GM21619 (cell line): ENCODE results near the gene ZYG11B.
A peak's percentile ranks its signal among the peaks of the same experiment; 100 is the strongest.
"Not testable (repeated sequence)": the region's sequence is repeated elsewhere in the genome, so short reads cannot be mapped to it uniquely, and the experiment has no call there.

Experiments
- ATAC-seq: cut with Tn5 transposase; IDR thresholded peaks from one replicate; pipeline ENCODE4 v1.9.1; 2021; ENCODE audit not compliant: unreplicated experiment

The ZYG11B gene

DNA sequence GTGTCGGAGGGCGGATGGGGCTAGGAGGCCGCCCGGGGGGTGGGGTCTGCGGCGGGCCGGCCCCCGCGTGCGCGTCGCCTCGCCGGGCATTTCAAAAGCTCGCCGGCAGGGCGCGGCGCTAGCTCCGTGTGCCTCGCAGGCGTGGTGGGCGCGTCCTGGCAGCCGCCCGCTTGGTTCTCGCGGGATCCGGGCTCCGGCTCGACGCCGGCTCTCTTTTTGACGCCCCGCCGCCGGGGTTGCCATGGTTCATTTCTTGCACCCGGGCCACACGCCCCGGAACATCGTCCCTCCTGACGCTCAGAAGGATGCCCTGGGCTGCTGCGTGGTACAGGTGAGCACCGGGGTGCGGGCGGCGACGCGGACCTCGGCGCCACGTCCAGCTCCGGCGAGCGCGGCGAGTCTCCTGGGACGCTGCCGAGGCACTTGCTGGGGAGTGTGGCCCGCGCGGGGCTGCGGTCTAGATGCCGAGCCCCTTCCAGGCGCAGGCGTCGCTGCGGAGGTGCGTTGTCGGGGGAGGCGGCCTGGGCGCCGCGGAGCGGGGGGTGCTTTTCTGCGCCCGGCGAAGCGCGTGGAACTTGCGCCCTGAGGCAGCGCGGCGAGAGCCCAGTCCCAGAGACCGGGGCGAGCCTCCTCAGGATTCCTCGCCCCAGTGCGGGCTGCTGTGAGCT lies 116.5 kb downstream of the ZYG11B start, which contains the start of gene ZYG11A:
Gene ZYG11A (plus strand): TSS at position 118 of the 668 bp plus-strand sequence. CDS start 124 bp downstream, at position 242.
- ATAC-seq, result peak; percentile 85

DNA sequence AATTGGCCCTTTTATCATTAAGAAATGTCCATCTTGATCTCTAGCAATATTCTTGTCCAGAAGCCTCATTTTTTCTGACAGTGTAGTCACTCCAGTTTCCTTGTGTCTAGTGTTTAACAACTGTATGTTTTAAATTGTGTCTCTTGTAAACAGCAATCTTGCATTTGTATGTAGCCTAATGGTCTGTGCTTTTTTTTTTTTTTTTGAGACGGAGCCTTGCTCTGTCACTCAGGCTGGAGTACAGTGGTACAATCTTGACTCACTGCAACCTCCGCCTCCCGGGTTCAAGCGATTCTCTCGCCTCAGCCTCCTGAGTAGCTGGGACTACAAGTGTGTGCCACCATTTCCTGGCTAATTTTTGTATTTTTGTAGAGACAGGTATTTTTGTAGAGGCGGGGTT lies 118.9 kb downstream of the ZYG11B start:
- not testable (repeated sequence) for ATAC-seq

DNA sequence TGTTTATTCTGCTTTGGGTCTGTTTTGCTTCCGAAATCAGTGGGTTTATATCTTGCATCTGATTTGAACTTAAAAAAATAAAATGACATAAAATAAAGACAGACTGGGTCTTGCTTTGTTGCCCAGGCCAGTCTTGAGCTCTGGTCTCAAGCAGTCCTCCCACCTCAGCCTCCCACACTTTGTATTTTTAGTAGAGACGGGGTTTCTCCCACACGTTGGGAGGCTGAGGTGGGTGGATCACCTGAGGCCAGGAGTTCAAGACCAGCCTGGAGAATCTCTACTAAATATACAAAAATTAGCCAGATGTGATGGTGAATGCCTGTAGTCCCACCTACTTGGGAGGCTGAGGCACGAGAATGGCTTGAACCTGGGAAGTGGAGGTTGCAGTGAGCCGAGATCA lies 122.2 kb downstream of the ZYG11B start:
- ATAC-seq, result no peak

DNA sequence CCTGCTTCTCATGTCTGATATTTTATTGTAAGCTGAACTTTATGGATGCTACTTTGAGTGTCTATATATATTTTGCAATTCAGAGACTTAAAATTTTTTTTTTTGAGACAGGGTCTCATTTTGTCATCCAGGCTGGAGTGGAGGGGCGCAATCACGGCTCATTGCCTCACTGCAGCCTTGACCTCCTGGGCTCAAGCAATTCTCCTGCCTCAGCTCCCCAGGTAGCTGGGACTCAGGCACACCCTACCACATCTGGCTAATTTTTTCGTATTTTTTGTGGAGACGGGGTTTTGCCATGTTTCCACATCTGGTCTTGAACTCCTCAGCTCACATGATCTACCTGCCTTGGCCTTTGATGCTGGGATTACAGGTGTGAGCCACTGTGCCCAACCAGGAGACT lies 124.7 kb downstream of the ZYG11B start:
- no peak for ATAC-seq

DNA sequence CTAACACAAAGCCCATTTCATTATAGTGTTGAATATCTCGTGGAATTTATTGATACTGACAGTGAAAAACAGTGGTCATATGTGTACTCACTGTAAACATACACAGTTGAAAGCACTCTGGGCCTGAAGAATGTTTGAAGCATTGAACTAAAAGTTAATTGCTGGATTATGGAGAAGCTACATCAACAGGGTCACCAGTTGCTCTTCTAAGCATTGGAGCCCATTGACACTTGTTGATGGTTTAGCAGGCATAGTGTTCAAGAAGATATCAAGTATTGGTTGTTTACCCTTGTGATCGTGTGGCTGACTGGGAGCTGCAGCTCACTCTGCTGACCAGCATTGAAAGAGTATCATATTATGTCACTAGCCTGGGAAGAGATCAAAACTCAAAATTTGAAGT lies 126.6 kb downstream of the ZYG11B start:
- no peak for ATAC-seq

DNA sequence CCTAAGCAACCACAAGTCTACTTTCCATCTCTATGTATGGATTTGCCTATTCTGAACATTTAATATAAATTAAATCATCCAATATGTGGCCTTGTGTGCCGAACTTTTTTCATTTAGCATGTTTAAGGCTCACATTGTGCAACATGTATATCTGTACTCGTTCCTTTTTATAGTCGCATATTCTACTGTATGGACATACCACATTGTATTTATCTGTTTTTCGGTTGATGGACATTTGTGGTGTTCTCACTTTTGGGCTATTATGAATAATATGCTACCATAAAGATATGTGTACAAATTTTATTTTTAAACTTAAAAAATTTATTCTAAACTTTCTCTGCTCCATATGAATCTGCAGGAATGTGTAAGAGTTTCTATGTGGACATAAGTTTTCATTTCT lies 129.3 kb downstream of the ZYG11B start:
- no peak for ATAC-seq

DNA sequence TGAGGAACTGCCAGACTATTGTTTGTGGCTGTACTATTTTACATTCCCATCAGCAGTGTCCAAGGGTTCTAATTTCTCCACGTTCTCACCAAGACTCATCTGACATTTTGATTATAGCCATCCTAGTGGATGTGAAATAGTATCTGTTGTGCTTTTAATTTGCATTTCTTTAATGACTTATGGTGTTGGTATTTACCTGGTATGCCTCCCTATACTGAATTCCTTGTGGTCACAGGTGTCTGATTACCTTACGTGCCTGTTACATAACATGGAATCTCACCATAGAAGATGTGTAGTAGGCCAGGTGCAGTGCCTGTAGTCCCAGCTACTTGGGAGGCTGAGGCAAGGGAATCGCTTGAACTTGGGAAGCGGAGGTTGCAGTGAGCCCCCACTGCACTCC lies 129.8 kb downstream of the ZYG11B start:
- no peak for ATAC-seq

DNA sequence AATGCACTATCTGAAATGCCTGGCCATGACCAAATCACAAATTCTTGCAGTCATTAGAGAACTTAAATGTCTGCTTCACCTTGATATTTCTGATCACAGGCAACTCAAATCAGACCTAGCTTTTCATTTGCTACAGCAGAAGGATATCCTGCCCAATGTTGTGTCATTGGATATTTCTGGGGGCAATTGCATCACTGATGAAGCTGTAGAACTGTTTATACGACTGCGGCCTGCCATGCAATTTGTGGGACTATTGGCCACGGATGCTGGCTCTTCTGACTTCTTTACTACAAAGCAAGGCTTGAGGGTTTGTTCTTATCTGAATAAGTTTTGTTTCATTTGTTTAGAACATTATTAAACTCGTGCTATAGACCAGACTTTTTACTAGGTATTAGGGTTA lies 131.2 kb downstream of the ZYG11B start:
- ATAC-seq, result no peak

DNA sequence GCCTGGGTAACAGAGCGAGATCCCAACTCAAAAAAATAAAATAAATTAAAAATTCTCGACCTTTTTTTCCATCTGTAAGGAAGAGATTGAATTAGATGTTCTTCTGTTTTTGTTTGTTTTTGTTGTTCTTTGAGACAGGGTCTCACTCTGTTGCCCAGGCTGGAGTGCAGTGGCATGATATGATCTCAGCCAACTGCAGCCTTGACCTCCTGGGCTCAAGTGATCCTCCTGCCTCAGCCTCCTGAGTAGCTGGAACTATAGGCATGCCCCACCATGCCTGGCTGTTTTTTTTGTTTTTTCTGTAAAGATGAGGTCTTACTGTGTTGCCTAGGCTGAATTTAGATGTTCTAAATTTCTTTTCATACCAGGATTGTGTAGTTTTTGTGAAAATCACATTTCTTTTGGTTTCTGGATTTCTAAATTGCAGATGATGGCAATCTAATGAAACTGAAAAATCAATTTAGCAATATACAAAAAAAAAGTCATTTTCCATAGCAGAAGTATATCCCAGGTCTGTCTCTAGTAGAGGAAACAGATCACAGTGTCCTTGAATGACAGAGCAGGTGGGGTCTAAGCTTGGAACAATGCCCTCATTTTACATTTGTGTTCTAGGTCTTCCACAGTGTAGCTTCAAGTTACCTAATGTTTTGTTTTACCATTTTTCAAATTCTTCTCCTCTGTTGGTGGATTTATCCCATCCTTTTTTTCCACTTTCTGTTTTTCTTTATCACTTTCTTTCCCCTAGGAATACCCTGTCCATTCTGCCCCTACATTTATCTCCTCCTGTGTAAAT lies 136.6 kb downstream of the ZYG11B start:
- no peak for ATAC-seq

DNA sequence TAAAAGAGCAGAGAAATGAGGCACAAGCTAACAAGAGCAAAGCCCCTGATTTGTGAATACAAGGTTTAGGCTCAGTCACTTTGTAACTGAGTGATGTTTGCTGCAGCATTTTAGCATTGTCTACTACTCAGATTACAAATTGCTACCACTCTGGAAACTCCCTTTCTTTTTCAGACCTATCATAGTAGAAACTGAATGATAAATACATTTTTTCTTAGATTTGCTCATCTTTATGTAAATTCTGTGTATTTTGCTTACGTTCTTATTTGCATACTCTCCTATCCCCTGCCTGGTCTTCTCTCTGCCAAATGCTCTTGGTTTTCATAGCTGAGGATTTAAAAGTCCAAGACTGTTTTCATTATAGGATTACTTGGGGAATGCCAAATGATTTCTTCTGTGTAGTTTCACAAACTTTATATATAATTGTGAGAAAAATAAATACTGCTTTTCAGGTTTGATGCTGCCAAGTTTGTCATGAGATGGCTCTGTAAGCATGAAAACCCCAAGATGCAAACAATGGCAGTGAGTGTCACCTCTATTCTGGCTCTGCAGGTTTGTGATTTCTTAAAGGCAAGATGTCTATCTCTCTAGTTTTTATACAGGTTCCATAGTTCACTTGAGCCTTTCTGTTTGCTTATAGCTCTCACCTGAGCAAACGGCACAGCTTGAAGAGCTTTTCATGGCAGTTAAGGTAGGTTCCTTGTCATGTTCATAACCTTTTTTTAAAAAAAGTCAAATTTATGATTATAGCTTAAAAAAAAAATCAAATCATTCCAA lies 141.0 kb downstream of the ZYG11B start:
- peak; percentile 91 for ATAC-seq

DNA sequence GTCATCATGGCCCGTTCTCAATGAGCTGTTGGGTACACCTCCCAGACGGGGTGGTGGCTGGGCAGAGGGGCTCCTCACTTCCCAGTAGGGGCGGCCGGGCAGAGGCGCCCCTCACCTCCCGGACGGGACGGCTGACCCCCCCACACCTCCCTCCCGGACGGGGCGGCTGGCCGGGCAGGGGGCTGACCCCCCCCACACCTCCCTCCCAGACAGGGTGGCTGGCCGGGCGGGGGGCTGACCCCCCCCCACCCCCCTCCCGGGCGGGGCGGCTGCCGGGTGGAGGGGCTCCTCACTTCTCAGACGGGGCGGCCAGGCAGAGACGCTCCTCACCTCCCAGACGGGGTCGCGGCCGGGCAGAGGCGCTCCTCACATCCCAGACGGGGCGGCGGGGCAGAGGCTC lies 143.5 kb downstream of the ZYG11B start:
- not testable (repeated sequence) for ATAC-seq

DNA sequence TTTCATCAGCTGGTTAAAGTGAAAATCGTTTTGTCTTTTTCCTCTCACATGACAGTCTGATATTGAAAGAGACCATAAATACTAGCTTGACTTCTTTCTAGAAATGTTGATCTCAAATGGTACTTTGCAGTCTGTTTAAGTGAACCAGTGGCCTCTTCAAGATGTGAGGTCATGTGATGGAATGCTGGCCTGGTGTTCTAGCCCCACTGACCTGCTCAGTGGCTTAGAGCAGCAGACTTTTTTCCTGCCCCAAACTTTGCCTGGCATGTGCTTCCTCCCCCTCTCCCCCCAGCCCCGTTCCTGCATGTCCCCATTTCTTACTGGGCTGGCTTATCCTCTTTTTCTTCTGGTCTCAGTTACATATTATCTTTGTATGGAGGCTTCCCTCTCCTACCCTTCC lies 150.6 kb downstream of the ZYG11B start:
- ATAC-seq, result no peak
